HG02938 (cell line): ENCODE data around the gene FAM240A.

Source experiments
- ATAC-seq: cut with Tn5 transposase; IDR thresholded peaks from one replicate; pipeline ENCODE4 v1.9.1; 2021; ENCODE audit warnings: mild to moderate bottlenecking, moderate library complexity; ENCODE audit not compliant: unreplicated experiment

The FAM240A gene

GRCh38 chr3:46673151-46674030 lies 61.1 kb downstream of the FAM240A start:
- no peak for ATAC-seq

- no peak for ATAC-seq
Measured at GRCh38 chr3:46674031-46674845, 61.9 kb downstream of the FAM240A start.

- no peak for ATAC-seq
Measured at GRCh38 chr3:46675426-46675825, 63.1 kb downstream of the FAM240A start.
